K562 (cell line): ENCODE measurements around the gene CABLES1. TPM values are rescaled to one million over a fixed set of nuclear protein-coding genes. Genes with fewer than 3 reads are reported as not detected.

ENCODE experiments used
- ATAC-seq: fragments of 200-7000 bp; cut with Tn5 transposase; 3 replicates; pipeline ENCODE4 v1.9.1; 2020; ENCODE audit warnings: moderate library complexity
- BruUV-seq: library from RNA; stranded (reverse); fragments of 400-500 nt; replicated peaks from 2 replicates; lab custom pipeline; 2021; lab: Mats Ljungman, UMichigan
- CTCF ChIA-PET: fragments of 300-600 bp; formaldehyde crosslinking; extraction: SDS; loops from one replicate; lab custom pipeline; 2021; ENCODE audit warnings: low intra/inter-chr PET ratio; lab: Yijun Ruan, JAX
- POLR2A ChIA-PET: fragments of 300-600, 350-650 bp; sonication (Branson Sonifier 250); formaldehyde crosslinking; extraction: SDS; loops from one replicate; lab custom pipeline; 2021; ENCODE audit warnings: antibody characterized with exemption, inconsistent platforms; lab: Yijun Ruan, JAX
- DNase-seq, 4 experiments: peaks; one replicate each; pipeline versions ENCODE4 v3.0.0 to v3.0.0-alpha.2; 2011 to 2018; ENCODE audit warnings: low spot score in 3 of 4, mixed read lengths in 3 of 4; ENCODE audit errors: extremely low read depth in 1 of 4
- FAIRE-seq: peaks from 2 replicates; lab custom pipeline; 2011; peaks lifted over from hg19 to GRCh38; lab: Jason Lieb, UNC
- H2AFZ ChIP-seq: 2 replicates; pipeline ENCODE4 v1.6.0; 2011; ENCODE audit warnings: low read depth, low read length, control low read depth, inconsistent platforms
- H3K27ac ChIP-seq: fragments of 200-600 bp; 3 replicates; pipeline ENCODE4 v1.8.0; 2011; ENCODE audit warnings: low read depth, mild to moderate bottlenecking, control low read depth, inconsistent platforms, low read length, moderate library complexity, mixed read lengths; ENCODE audit errors: extremely low read depth
- H3K27me3 ChIP-seq, 2 experiments: fragments of 300-600 bp in 1 of 2; 2 replicates in 1 of 2; 3 replicates in 1 of 2; pipeline versions ENCODE4 v1.6.0 to v1.8.0; 2011; ENCODE audit warnings: inconsistent platforms in 2 of 2, low read length in 2 of 2, mild to moderate bottlenecking in 1 of 2, mixed read lengths in 1 of 2, moderate library complexity in 1 of 2; ENCODE audit not compliant: control insufficient read depth in 2 of 2, insufficient read depth in 2 of 2
- H3K36me3 ChIP-seq: fragments of 300-600 bp; 3 replicates; pipeline ENCODE4 v1.8.0; 2011; ENCODE audit warnings: mild to moderate bottlenecking, low read length, inconsistent platforms; ENCODE audit not compliant: control insufficient read depth, insufficient read depth
- H3K4me1 ChIP-seq, 2 experiments: fragments of 200-600 bp in 1 of 2; replicated peaks in 1 of 2; 2 replicates in 1 of 2; 3 replicates in 1 of 2; pipeline versions ENCODE4 v1.5.1 to v1.8.0; 2011; ENCODE audit warnings: inconsistent platforms in 2 of 2, low read length in 2 of 2, mild to moderate bottlenecking in 1 of 2, mixed read lengths in 1 of 2, moderate library complexity in 1 of 2; ENCODE audit not compliant: control insufficient read depth in 2 of 2, insufficient read depth in 2 of 2
- H3K4me2 ChIP-seq: 2 replicates; pipeline ENCODE4 v1.6.1; 2011; ENCODE audit warnings: low read length, control low read depth, inconsistent platforms, mixed read lengths; ENCODE audit not compliant: insufficient read depth
- H3K4me3 ChIP-seq: fragments of 200-600 bp; sonication (generic), shearing (Covaris generic); 2 replicates; pipeline ENCODE4 v1.5.1; 2016; ENCODE audit warnings: control low read depth, inconsistent platforms
- H3K79me2 ChIP-seq: fragments of 200-600 bp; 3 replicates; pipeline ENCODE4 v1.8.0; 2011; ENCODE audit warnings: low read length, inconsistent platforms; ENCODE audit not compliant: control insufficient read depth, insufficient read depth
- H3K9ac ChIP-seq, 2 experiments: 2 replicates each; pipeline versions ENCODE4 v1.6.0 to v1.6.1; 2011; ENCODE audit warnings: low read depth in 2 of 2, low read length in 2 of 2, control low read depth in 1 of 2, inconsistent platforms in 1 of 2, mild to moderate bottlenecking in 1 of 2, mixed read lengths in 1 of 2; ENCODE audit not compliant: insufficient read depth in 1 of 2
- H3K9me1 ChIP-seq: one replicate; pipeline ENCODE4 v1.6.0; 2011; ENCODE audit warnings: inconsistent platforms, mild to moderate bottlenecking, low read length, moderate library complexity; ENCODE audit not compliant: control insufficient read depth, insufficient read depth
- H3K9me3 ChIP-seq: replicated peaks from 2 replicates; pipeline ENCODE4 v1.5.1; 2011; ENCODE audit warnings: low read depth, low read length, inconsistent platforms; ENCODE audit not compliant: control insufficient read depth, insufficient read depth
- H4K20me1 ChIP-seq: replicated peaks from 2 replicates; pipeline ENCODE4 v1.6.1; 2011; ENCODE audit warnings: low read length, inconsistent platforms, mixed read lengths; ENCODE audit not compliant: control insufficient read depth, insufficient read depth
- ARID4B ChIP-seq: sonication (generic); formaldehyde crosslinking; IDR thresholded peaks from 2 replicates; pipeline ENCODE4 v1.8.0; 2022; ENCODE audit warnings: mild to moderate bottlenecking, missing genetic modification reagents
- BCOR ChIP-seq: fragments of 450-650 bp; IDR thresholded peaks from 2 replicates; pipeline ENCODE4 v1.6.1; 2016
- CBX2 ChIP-seq: fragments of 200-600 bp; sonication (generic); IDR thresholded peaks from one replicate; pipeline ENCODE4 v1.6.1; 2012; ENCODE audit warnings: mild to moderate bottlenecking, low read length, inconsistent platforms; ENCODE audit not compliant: insufficient read depth, poor library complexity, severe bottlenecking
- CBX8 ChIP-seq: fragments of 200-600 bp; sonication (generic); IDR thresholded peaks from 2 replicates; pipeline ENCODE4 v1.6.1; 2012; ENCODE audit warnings: borderline replicate concordance, mixed run types, low read depth, mild to moderate bottlenecking, moderate library complexity, mixed read lengths, low read length, control low read depth, inconsistent platforms; ENCODE audit not compliant: poor library complexity, severe bottlenecking; ENCODE audit errors: extremely low read depth
- FOXP1 ChIP-seq: sonication (generic); formaldehyde crosslinking; IDR thresholded peaks from 2 replicates; pipeline ENCODE4 v1.8.0; 2022; ENCODE audit warnings: mild to moderate bottlenecking, missing genetic modification reagents
- MED1 ChIP-seq: sonication (generic); formaldehyde crosslinking; IDR thresholded peaks from 2 replicates; pipeline ENCODE4 v1.8.1; 2023; ENCODE audit warnings: missing genetic modification reagents, borderline replicate concordance
- MIER1 ChIP-seq: fragments of 450-650 bp; IDR thresholded peaks from 2 replicates; pipeline ENCODE4 v1.6.1; 2016; ENCODE audit warnings: antibody characterized with exemption, mild to moderate bottlenecking, low read depth
- RBM39 ChIP-seq: fragments of 200-400 bp; formaldehyde crosslinking; optimal IDR thresholded peaks from 2 replicates; pipeline ENCODE3; 2018; ENCODE audit warnings: low read depth, low read length
- RNF2 ChIP-seq: sonication (generic); IDR thresholded peaks from 2 replicates; pipeline ENCODE4 v1.6.1; 2016
- WGBS: fragments of 100-300 bp; shearing (Covaris generic); methylation state at CpG from one replicate; pipeline ENCODE4 v1.1.6; 2016; ENCODE audit warnings: low coverage, mixed read lengths; ENCODE audit not compliant: insufficient coverage; ENCODE audit errors: missing lambda C conversion rate; 5-methylcytosine and 5-hydroxymethylcytosine counted together
- in situ Hi-C: fragments of 300-500 bp; cut with MboI; formaldehyde crosslinking; loops from 4 replicates; pipeline ENCODE4 v1.15.0; 2018; ENCODE audit warnings: inconsistent platforms, mixed read lengths
- intact Hi-C: fragments of 100-400 bp; cut with micrococcal nuclease; formaldehyde crosslinking; loops from 2 replicates; pipeline ENCODE4 v1.14.2; 2022
- polyA plus RNA-seq, 8 experiments: library from polyadenylated mRNA; depleted of rRNA in 4 of 8; stranded (reverse) in 5 of 8; unstranded in 3 of 8; fragments of >200 nt; fragmentation: Nextera tagmentation in 2 of 8; fragmentation: Illumina TruSeq in 1 of 8; extraction: Ambion mirVana in 2 of 8; extraction: Trizol in 1 of 8; gene quantifications; 2 replicates each; pipeline versions ENCODE4 v1.2.1 to v1.2.3, GENCODE V29; 2011 to 2014; ENCODE audit warnings: inconsistent platforms in 1 of 8, missing spikeins in 1 of 8
- total RNA-seq, 7 experiments: library from RNA; depleted of rRNA in 6 of 7; stranded (reverse); fragments of >200 nt in 6 of 7; fragmentation: Illumina TruSeq in 2 of 7; extraction: Trizol in 2 of 7; gene quantifications; 2 replicates each; pipeline versions ENCODE4 v1.2.1 to v1.2.3, GENCODE V29; 2011 to 2021; ENCODE audit warnings: low replicate concordance in 1 of 7

The CABLES1 gene
- total and polyA plus RNA-seq, 9 of the 15 experiments (the other 6 are each of a cell fraction or from before 2014, with no cell fraction given), result 0.04 to 0.10 (median 0.06) TPM; not detected in 3

- no peak for DNase-seq
- Histone ChIP-seq H3K9me1 (no peaks in the 10 kb centered on the region), H3K4me2 (no peak overlapping the region), H3K9ac (no peak overlapping the region), H2AFZ (no peak overlapping the region), H3K27me3 (peaks cover 30 to 33% of the 10 kb centered on the region in 2 experiments), H3K79me2 (no peaks in the 10 kb centered on the region), H3K27ac (no peak overlapping the region), H4K20me1 (no peaks in the 10 kb centered on the region), H3K9me3 (no peaks in the 10 kb centered on the region), H3K4me1 (peaks cover 0 to 3% of the 10 kb centered on the region in 2 experiments; a peak in 2 of 5 replicates), H3K36me3 (no peaks in the 10 kb centered on the region), H3K4me3 (no peak overlapping the region)
- intact Hi-C loops (no loop called here), in situ Hi-C loops (no loop called here)
- CTCF ChIA-PET, result no interaction called here
- no peak for ATAC-seq
- peak; percentile 36 for TF ChIP-seq CBX2
- no peak for TF ChIP-seq MED1 (CRISPR knock-in tag)
- peak; percentile 59 for TF ChIP-seq CBX8
- 0% methylated on average over 3 of the region's 3 CpGs for WGBS
- FAIRE-seq, result no peak
- BruUV-seq, result no TSS peak
- POLR2A ChIA-PET, result no interaction called here
These were observed 30.3 kb upstream of the CABLES1 start for GRCh38 chr18:23105030-23105429.

- 4% methylated on average over 21 of the region's 21 CpGs for WGBS
- Histone ChIP-seq H3K36me3 (no peaks in the 10 kb centered on the region), H3K4me2 (no peak overlapping the region), H3K9me1 (no peaks in the 10 kb centered on the region), H2AFZ (no peak overlapping the region), H3K27ac (no peak overlapping the region), H3K27me3 (peaks cover 30 to 33% of the 10 kb centered on the region in 2 experiments), H4K20me1 (no peaks in the 10 kb centered on the region), H3K4me3 (no peak overlapping the region), H3K79me2 (no peaks in the 10 kb centered on the region), H3K4me1 (peaks cover 0 to 3% of the 10 kb centered on the region in 2 experiments; a peak in 2 of 5 replicates), H3K9ac (no peak overlapping the region), H3K9me3 (no peaks in the 10 kb centered on the region)
- no peak for FAIRE-seq
- intact Hi-C loops, result no loop called here
- ATAC-seq, result peak; percentile 47; the same call in 2 of the 3 replicates
- no TSS peak for BruUV-seq
- in situ Hi-C loops, result no loop called here
- DNase-seq, result no peak
- ChIA-PET CTCF (no interaction called here), POLR2A (interaction anchor here (0.7 kb wide), 1 partner anchor 22 kb away, joined by 3 read pairs; no protein-coding TSS in a partner anchor)
- TF ChIP-seq FOXP1 (CRISPR knock-in tag) (no peak), MIER1 (no peak), RNF2 (no peak), ARID4B (no peak), BCOR (0 out of 2 replicates have a peak, but pooled peaks have one; percentile 58), RBM39 (no peak)
These were observed 29.6 kb upstream of the CABLES1 start for GRCh38 chr18:23105581-23106219.
